SK-N-SH treated with all-trans-retinoic acid at 6 μM for 48 hours (cell line): Measurements from ENCODE around the gene KCNH2.

ENCODE experiments used
- ATAC-seq: fragments of 200-7000 bp; cut with Tn5 transposase; 3 replicates; pipeline ENCODE4 v1.9.1; 2020; ENCODE audit warnings: mild to moderate bottlenecking, moderate library complexity
- BACH2 ChIP-seq: fragments of 250-450 bp; sonication (Bioruptor Pico); IDR thresholded peaks from 2 replicates; pipeline ENCODE4 v1.9.0; 2021; ENCODE audit warnings: mild to moderate bottlenecking, borderline replicate concordance
- CSDC2 ChIP-seq: fragments of 250-450 bp; sonication (Bioruptor Pico); IDR thresholded peaks from 2 replicates; pipeline ENCODE4 v1.5.0; 2020; ENCODE audit warnings: mild to moderate bottlenecking, moderate library complexity
- GLIS3 ChIP-seq: fragments of 250-450 bp; sonication (Bioruptor Pico); IDR thresholded peaks from 2 replicates; pipeline ENCODE4 v1.5.0; 2020; ENCODE audit warnings: mild to moderate bottlenecking, moderate library complexity
- ISL1 ChIP-seq: fragments of 250-450 bp; sonication (Bioruptor Pico); IDR thresholded peaks from 2 replicates; pipeline ENCODE4 v2.1.2; 2022; ENCODE audit warnings: mild to moderate bottlenecking, moderate library complexity
- OSR1 ChIP-seq: fragments of 250-450 bp; sonication (Bioruptor Pico); IDR thresholded peaks from 2 replicates; pipeline ENCODE4 v1.8.0; 2022; ENCODE audit warnings: moderate library complexity, mild to moderate bottlenecking, inconsistent platforms
- PATZ1 ChIP-seq: fragments of 250-450 bp; sonication (Bioruptor Pico); IDR thresholded peaks from 2 replicates; pipeline ENCODE4 v1.8.0; 2020; ENCODE audit warnings: mild to moderate bottlenecking, moderate library complexity, borderline replicate concordance
- PPARA ChIP-seq: fragments of 250-450 bp; sonication (Bioruptor Pico); IDR thresholded peaks from 2 replicates; pipeline ENCODE4 v1.5.0; 2020; ENCODE audit warnings: mild to moderate bottlenecking, borderline replicate concordance
- RARB ChIP-seq: fragments of 250-450 bp; sonication (Bioruptor Pico); IDR thresholded peaks from 2 replicates; pipeline ENCODE4 v1.8.0; 2021; ENCODE audit warnings: mild to moderate bottlenecking, moderate library complexity
- SNAI2 ChIP-seq: fragments of 250-450 bp; sonication (Bioruptor Pico); IDR thresholded peaks from 2 replicates; pipeline ENCODE4 v1.5.0; 2020; ENCODE audit warnings: mild to moderate bottlenecking, moderate library complexity
- TCF4 ChIP-seq: fragments of 250-450 bp; sonication (Bioruptor Pico); IDR thresholded peaks from 2 replicates; pipeline ENCODE4 v1.8.0; 2021; ENCODE audit warnings: mild to moderate bottlenecking, moderate library complexity, borderline replicate concordance
- TSHZ2 ChIP-seq: fragments of 250-450 bp; sonication (Bioruptor Pico); IDR thresholded peaks from 2 replicates; pipeline ENCODE4 v1.5.0; 2020; ENCODE audit warnings: mild to moderate bottlenecking, moderate library complexity
- ZFP3 ChIP-seq: fragments of 250-450 bp; sonication (Bioruptor Pico); IDR thresholded peaks from 2 replicates; pipeline ENCODE4 v1.5.0; 2020; ENCODE audit warnings: mild to moderate bottlenecking, moderate library complexity
- ZFP30 ChIP-seq: fragments of 450-650 bp; formaldehyde crosslinking; IDR thresholded peaks from 2 replicates; pipeline ENCODE4 v1.5.0; 2022; ENCODE audit warnings: mild to moderate bottlenecking, moderate library complexity
- ZNF70 ChIP-seq: fragments of 450-650 bp; formaldehyde crosslinking; IDR thresholded peaks from 2 replicates; pipeline ENCODE4 v1.5.0; 2020; ENCODE audit warnings: mild to moderate bottlenecking, moderate library complexity
- ZNF8 ChIP-seq: fragments of 450-650 bp; formaldehyde crosslinking; IDR thresholded peaks from 2 replicates; pipeline ENCODE4 v1.5.0; 2020; ENCODE audit warnings: mild to moderate bottlenecking, moderate library complexity
- TF ChIP-seq, protein P1 (sequence below): fragments of 250-450 bp; sonication (Bioruptor Pico); IDR thresholded peaks from 2 replicates; pipeline ENCODE4 v1.5.1; 2020; ENCODE audit warnings: low read depth, mild to moderate bottlenecking, moderate library complexity
- TF ChIP-seq, protein P2 (sequence below): fragments of 250-450 bp; sonication (Bioruptor Pico); IDR thresholded peaks from 2 replicates; pipeline ENCODE4 v1.5.1; 2021; ENCODE audit warnings: mild to moderate bottlenecking, moderate library complexity

Gene KCNH2

DNA sequence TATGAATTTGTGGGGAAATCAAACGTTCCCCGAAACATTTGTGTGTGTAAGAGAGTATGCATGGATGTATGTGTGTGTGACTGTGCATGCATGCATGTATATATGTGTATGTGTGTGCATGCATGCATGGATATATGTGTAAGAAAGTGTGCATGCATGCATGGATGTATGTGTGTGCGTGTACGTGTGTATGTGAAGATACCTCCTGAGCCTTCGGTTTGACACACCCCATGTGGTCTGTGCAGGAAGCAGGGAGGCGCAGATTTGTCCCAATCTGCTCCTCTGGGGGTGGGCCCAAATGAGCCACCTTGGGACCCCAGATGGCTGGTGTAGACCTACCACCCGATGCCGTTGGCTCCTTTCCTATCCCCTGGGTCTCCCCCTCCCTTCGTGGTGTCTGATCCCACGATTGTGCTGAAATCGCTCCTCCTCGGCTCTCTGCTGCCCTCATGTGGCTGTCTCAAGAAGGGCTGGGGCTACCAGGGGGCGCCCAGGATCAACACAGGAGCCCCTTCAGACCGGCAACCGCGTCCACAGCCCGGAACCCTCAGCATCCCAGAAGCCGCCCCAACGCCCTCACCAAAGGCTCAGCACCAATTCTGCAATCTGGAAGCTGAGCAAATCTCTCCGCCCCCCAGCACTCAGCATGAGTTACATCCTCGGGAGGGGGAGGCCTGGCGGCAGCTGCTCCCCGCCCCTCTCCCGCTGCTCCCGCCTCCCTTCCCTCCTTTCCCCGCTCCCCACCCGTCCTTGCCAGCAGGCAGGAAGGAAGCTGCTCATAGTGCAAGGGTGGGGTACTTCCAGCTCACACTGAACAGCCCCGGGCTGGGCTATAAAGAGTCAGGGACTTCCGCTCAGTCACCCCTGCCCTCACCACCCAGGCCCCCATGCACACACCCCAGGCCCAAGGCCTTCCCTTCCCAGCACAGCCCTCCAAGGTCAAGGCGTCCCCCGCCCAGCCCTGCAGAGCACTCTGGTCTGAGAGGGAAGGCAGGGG is 10.4 kb upstream of the KCNH2 start:
- peak; percentile 75 for ATAC-seq
- peak; percentile 75 for TF ChIP-seq PATZ1 (CRISPR knock-in tag)
- no peak for TF ChIP-seq TCF4 (CRISPR knock-in tag)
- 0 out of 2 replicates have a peak, but pooled peaks have one; percentile 25 for TF ChIP-seq TSHZ2 (CRISPR knock-in tag)

GRCh38 chr7:150986556-150986955 is 8.4 kb upstream of the KCNH2 start:
- no peak for TF ChIP-seq ZFP30 (CRISPR knock-in tag)
- TF ChIP-seq PPARA (CRISPR knock-in tag) = no peak
- no peak for TF ChIP-seq ZNF70 (CRISPR knock-in tag)
- TF ChIP-seq ISL1 (CRISPR knock-in tag) = no peak
- no peak for TF ChIP-seq BACH2
- no peak for TF ChIP-seq ZNF8 (CRISPR knock-in tag)
- no peak for TF ChIP-seq OSR1
- ATAC-seq = no peak

DNA sequence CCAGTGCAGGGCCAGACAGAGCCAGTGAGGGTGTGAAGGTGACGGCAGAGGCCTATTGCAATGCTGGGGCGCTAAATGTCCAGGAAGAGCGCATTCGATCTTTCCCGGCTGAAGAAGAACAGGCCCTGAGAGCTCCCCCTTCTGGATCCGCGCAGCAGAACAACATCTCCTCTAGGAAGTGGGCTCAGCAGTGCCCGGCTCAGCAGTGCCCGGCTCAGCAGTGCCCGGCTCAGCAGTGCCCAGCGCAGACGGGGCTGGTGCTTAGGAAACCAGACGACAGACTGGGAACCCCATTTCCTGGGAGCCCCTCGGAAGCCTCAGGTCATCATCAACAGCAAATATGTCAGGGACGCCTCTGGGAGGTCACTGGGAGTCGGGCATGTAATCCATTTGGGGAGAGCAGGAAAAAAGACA is 8.0 kb upstream of the KCNH2 start:
- TF ChIP-seq PATZ1 (CRISPR knock-in tag) (no peak), BACH2 (no peak), RARB (CRISPR knock-in tag) (no peak), ZFP3 (CRISPR knock-in tag) (no peak), TSHZ2 (CRISPR knock-in tag) (no peak), OSR1 (no peak)
- TF ChIP-seq, protein P1, sequence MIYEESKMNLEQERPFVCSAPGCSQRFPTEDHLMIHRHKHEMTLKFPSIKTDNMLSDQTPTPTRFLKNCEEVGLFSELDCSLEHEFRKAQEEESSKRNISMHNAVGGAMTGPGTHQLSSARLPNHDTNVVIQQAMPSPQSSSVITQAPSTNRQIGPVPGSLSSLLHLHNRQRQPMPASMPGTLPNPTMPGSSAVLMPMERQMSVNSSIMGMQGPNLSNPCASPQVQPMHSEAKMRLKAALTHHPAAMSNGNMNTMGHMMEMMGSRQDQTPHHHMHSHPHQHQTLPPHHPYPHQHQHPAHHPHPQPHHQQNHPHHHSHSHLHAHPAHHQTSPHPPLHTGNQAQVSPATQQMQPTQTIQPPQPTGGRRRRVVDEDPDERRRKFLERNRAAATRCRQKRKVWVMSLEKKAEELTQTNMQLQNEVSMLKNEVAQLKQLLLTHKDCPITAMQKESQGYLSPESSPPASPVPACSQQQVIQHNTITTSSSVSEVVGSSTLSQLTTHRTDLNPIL (CRISPR knock-in tag) = no peak
- peak; percentile 87 for ATAC-seq

GRCh38 chr7:150983893-150984368 is 5.8 kb upstream of the KCNH2 start:
- ATAC-seq = no peak
- TF ChIP-seq, protein P2, sequence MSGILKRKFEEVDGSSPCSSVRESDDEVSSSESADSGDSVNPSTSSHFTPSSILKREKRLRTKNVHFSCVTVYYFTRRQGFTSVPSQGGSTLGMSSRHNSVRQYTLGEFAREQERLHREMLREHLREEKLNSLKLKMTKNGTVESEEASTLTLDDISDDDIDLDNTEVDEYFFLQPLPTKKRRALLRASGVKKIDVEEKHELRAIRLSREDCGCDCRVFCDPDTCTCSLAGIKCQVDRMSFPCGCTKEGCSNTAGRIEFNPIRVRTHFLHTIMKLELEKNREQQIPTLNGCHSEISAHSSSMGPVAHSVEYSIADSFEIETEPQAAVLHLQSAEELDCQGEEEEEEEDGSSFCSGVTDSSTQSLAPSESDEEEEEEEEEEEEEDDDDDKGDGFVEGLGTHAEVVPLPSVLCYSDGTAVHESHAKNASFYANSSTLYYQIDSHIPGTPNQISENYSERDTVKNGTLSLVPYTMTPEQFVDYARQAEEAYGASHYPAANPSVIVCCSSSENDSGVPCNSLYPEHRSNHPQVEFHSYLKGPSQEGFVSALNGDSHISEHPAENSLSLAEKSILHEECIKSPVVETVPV (CRISPR knock-in tag) = no peak
- peak; percentile 78 for TF ChIP-seq ZFP3 (CRISPR knock-in tag)
- TF ChIP-seq ISL1 (CRISPR knock-in tag) = peak; percentile 30; the same call in 1 of the 2 replicates
- TF ChIP-seq, protein P1 (CRISPR knock-in tag) = no peak
- no peak for TF ChIP-seq OSR1
- peak; percentile 89; the same call in 1 of the 2 replicates for TF ChIP-seq SNAI2 (CRISPR knock-in tag)
- TF ChIP-seq GLIS3 = no peak
- peak; percentile 91; the same call in 1 of the 2 replicates for TF ChIP-seq CSDC2 (CRISPR knock-in tag)
